IPS-18c (cell line): ENCODE data around the gene PDGFC.

ENCODE experiments used
- H3K4me3 ChIP-seq: 2 replicates; pipeline ENCODE4 v1.7.0; 2013; ENCODE audit warnings: low read depth, mild to moderate bottlenecking, low read length, moderate library complexity; ENCODE audit not compliant: insufficient read depth
- H3K9me3 ChIP-seq: one replicate; pipeline ENCODE4 v1.6.1; 2013; ENCODE audit warnings: mild to moderate bottlenecking, low read length, moderate library complexity; ENCODE audit not compliant: control insufficient read depth, insufficient read depth

PDGFC gene

GRCh38 chr4:156788782-156789181 lies 182.8 kb downstream of the PDGFC start:
- H3K4me3 ChIP-seq = no peak overlapping the region
- no peaks in the 10 kb centered on the region for H3K9me3 ChIP-seq

GRCh38 chr4:156786713-156787112 lies 184.9 kb downstream of the PDGFC start:
- H3K9me3 ChIP-seq = no peaks in the 10 kb centered on the region
- H3K4me3 ChIP-seq = no peak overlapping the region

- Histone ChIP-seq H3K4me3 (no peak overlapping the region), H3K9me3 (no peaks in the 10 kb centered on the region)
Observed at GRCh38 chr4:156784970-156785369, 186.6 kb downstream of the PDGFC start.

- no peak overlapping the region for H3K4me3 ChIP-seq
Observed at GRCh38 chr4:156783966-156784365, 187.6 kb downstream of the PDGFC start.

GRCh38 chr4:156782491-156782890 lies 189.1 kb downstream of the PDGFC start:
- no peaks in the 10 kb centered on the region for H3K9me3 ChIP-seq
- no peak overlapping the region for H3K4me3 ChIP-seq

More at GRCh38 chr4:156783966-156784365, 187.6 kb downstream of the PDGFC start:
- no peaks in the 10 kb centered on the region for H3K9me3 ChIP-seq

- H3K4me3 ChIP-seq = no peak overlapping the region
- no peaks in the 10 kb centered on the region for H3K9me3 ChIP-seq
Observed at GRCh38 chr4:156781852-156782251, 189.7 kb downstream of the PDGFC start.

- no peak overlapping the region for H3K4me3 ChIP-seq
- H3K9me3 ChIP-seq = no peaks in the 10 kb centered on the region
Observed at GRCh38 chr4:156779774-156780173, 191.8 kb downstream of the PDGFC start.

- no peaks in the 10 kb centered on the region for H3K9me3 ChIP-seq
- no peak overlapping the region for H3K4me3 ChIP-seq
Observed at GRCh38 chr4:156779042-156779441, 192.6 kb downstream of the PDGFC start.

GRCh38 chr4:156778606-156779005 lies 193.0 kb downstream of the PDGFC start:
- Histone ChIP-seq H3K4me3 (no peak overlapping the region), H3K9me3 (no peaks in the 10 kb centered on the region)

- no peaks in the 10 kb centered on the region for H3K9me3 ChIP-seq
- H3K4me3 ChIP-seq = no peak overlapping the region
Observed at GRCh38 chr4:156778093-156778492, 193.5 kb downstream of the PDGFC start.

GRCh38 chr4:156775813-156776212 lies 195.8 kb downstream of the PDGFC start:
- Histone ChIP-seq H3K4me3 (no peak overlapping the region), H3K9me3 (no peaks in the 10 kb centered on the region)

GRCh38 chr4:156774422-156774821 lies 197.2 kb downstream of the PDGFC start:
- H3K9me3 ChIP-seq = no peaks in the 10 kb centered on the region
- no peak overlapping the region for H3K4me3 ChIP-seq

- H3K4me3 ChIP-seq = no peak overlapping the region
- no peaks in the 10 kb centered on the region for H3K9me3 ChIP-seq
Observed at GRCh38 chr4:156773648-156774357, 197.8 kb downstream of the PDGFC start.

- H3K4me3 ChIP-seq = no peak overlapping the region
- no peaks in the 10 kb centered on the region for H3K9me3 ChIP-seq
Observed at GRCh38 chr4:156771171-156771837, 200.3 kb downstream of the PDGFC start.

- H3K4me3 ChIP-seq = no peak overlapping the region
Observed at GRCh38 chr4:156770140-156770539, 201.5 kb downstream of the PDGFC start.

GRCh38 chr4:156767911-156768415 lies 203.6 kb downstream of the PDGFC start:
- Histone ChIP-seq H3K9me3 (no peaks in the 10 kb centered on the region), H3K4me3 (no peak overlapping the region)

More at GRCh38 chr4:156770140-156770539, 201.5 kb downstream of the PDGFC start:
- no peaks in the 10 kb centered on the region for H3K9me3 ChIP-seq

GRCh38 chr4:156766846-156767245 lies 204.8 kb downstream of the PDGFC start:
- no peak overlapping the region for H3K4me3 ChIP-seq
- H3K9me3 ChIP-seq = no peaks in the 10 kb centered on the region

- Histone ChIP-seq H3K9me3 (no peaks in the 10 kb centered on the region), H3K4me3 (no peak overlapping the region)
Observed at GRCh38 chr4:156765277-156765676, 206.3 kb downstream of the PDGFC start.
